ENCODE results near the gene KIF19.
A peak's percentile ranks its signal among the peaks of the same experiment; 100 is the strongest.

Gene KIF19

GRCh38 chr17:74342224-74342623 lies 16.2 kb downstream of the KIF19 start:
- no peak for DNase-seq (ENCODE audit: low spot score)

- no peak for DNase-seq (ENCODE audit: low spot score)
These were observed 17.1 kb downstream of the KIF19 start for GRCh38 chr17:74343121-74343520.

- no peak for DNase-seq (ENCODE audit: low spot score)
These were observed 17.7 kb downstream of the KIF19 start for GRCh38 chr17:74343526-74344284.

- DNase-seq (ENCODE audit: low spot score) = no peak
These were observed 18.6 kb downstream of the KIF19 start for GRCh38 chr17:74344658-74345057.

GRCh38 chr17:74345433-74346241 lies 19.6 kb downstream of the KIF19 start:
- DNase-seq (ENCODE audit: low spot score) = no peak

GRCh38 chr17:74347646-74348045 lies 21.6 kb downstream of the KIF19 start:
- no peak for DNase-seq (ENCODE audit: low spot score)

- DNase-seq (ENCODE audit: low spot score) = no peak
These were observed 23.1 kb downstream of the KIF19 start for GRCh38 chr17:74349120-74349519.

- DNase-seq (ENCODE audit: low spot score) = no peak
These were observed 24.5 kb downstream of the KIF19 start for GRCh38 chr17:74350486-74350885.

- no peak for DNase-seq (ENCODE audit: low spot score)
These were observed 25.7 kb downstream of the KIF19 start for GRCh38 chr17:74351552-74352210.

GRCh38 chr17:74353446-74354060 lies 27.5 kb downstream of the KIF19 start:
- no peak for DNase-seq (ENCODE audit: low spot score)

GRCh38 chr17:74354123-74354522 lies 28.1 kb downstream of the KIF19 start:
- DNase-seq (ENCODE audit: low spot score) = no peak

- no peak for DNase-seq (ENCODE audit: low spot score)
These were observed 28.5 kb downstream of the KIF19 start for GRCh38 chr17:74354561-74354960.

- DNase-seq (ENCODE audit: low spot score) = no peak
These were observed 29.0 kb downstream of the KIF19 start for GRCh38 chr17:74355065-74355464.

- no peak for DNase-seq (ENCODE audit: low spot score)
These were observed 30.8 kb downstream of the KIF19 start for GRCh38 chr17:74356646-74357465.

- DNase-seq (ENCODE audit: low spot score) = no peak
These were observed 31.4 kb downstream of the KIF19 start for GRCh38 chr17:74357466-74357809.

- DNase-seq (ENCODE audit: low spot score) = no peak
These were observed 32.7 kb downstream of the KIF19 start for GRCh38 chr17:74358697-74359096.

GRCh38 chr17:74359916-74360315 lies 33.9 kb downstream of the KIF19 start:
- no peak for DNase-seq (ENCODE audit: low spot score)

GRCh38 chr17:74360899-74361229 lies 34.8 kb downstream of the KIF19 start:
- DNase-seq (ENCODE audit: low spot score) = no peak

- DNase-seq (ENCODE audit: low spot score) = peak; percentile 78
These were observed 35.4 kb downstream of the KIF19 start, which contains the start of gene BTBD17 for GRCh38 chr17:74361230-74362068. Gene BTBD17, minus strand, starts transcription at chr17:74361868. Its CDS starts 49 bp downstream, at chr17:74361819.

GRCh38 chr17:74362069-74362405 lies 36.0 kb downstream of the KIF19 start:
- DNase-seq (ENCODE audit: low spot score) = no peak
